Stimulated activated CD4-positive, alpha-beta T cell treated with anti-CD3 and anti-CD28 coated beads, Interleukin-2, amount 100 ng/mL, for 24 hours (primary cell): Measurements from ENCODE around the gene SYCP2.
"Not testable (repeated sequence)": the region's sequence is repeated elsewhere in the genome, so short reads cannot be mapped to it uniquely, and the experiment has no call there.

Experiments used
- DNase-seq, 2 donors: peaks; one replicate each; pipeline ENCODE4 v3.0.0-alpha.2; 2020

SYCP2 gene, protein sequence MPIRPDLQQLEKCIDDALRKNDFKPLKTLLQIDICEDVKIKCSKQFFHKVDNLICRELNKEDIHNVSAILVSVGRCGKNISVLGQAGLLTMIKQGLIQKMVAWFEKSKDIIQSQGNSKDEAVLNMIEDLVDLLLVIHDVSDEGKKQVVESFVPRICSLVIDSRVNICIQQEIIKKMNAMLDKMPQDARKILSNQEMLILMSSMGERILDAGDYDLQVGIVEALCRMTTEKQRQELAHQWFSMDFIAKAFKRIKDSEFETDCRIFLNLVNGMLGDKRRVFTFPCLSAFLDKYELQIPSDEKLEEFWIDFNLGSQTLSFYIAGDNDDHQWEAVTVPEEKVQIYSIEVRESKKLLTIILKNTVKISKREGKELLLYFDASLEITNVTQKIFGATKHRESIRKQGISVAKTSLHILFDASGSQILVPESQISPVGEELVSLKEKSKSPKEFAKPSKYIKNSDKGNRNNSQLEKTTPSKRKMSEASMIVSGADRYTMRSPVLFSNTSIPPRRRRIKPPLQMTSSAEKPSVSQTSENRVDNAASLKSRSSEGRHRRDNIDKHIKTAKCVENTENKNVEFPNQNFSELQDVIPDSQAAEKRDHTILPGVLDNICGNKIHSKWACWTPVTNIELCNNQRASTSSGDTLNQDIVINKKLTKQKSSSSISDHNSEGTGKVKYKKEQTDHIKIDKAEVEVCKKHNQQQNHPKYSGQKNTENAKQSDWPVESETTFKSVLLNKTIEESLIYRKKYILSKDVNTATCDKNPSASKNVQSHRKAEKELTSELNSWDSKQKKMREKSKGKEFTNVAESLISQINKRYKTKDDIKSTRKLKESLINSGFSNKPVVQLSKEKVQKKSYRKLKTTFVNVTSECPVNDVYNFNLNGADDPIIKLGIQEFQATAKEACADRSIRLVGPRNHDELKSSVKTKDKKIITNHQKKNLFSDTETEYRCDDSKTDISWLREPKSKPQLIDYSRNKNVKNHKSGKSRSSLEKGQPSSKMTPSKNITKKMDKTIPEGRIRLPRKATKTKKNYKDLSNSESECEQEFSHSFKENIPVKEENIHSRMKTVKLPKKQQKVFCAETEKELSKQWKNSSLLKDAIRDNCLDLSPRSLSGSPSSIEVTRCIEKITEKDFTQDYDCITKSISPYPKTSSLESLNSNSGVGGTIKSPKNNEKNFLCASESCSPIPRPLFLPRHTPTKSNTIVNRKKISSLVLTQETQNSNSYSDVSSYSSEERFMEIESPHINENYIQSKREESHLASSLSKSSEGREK (N-terminal part only)

DNA sequence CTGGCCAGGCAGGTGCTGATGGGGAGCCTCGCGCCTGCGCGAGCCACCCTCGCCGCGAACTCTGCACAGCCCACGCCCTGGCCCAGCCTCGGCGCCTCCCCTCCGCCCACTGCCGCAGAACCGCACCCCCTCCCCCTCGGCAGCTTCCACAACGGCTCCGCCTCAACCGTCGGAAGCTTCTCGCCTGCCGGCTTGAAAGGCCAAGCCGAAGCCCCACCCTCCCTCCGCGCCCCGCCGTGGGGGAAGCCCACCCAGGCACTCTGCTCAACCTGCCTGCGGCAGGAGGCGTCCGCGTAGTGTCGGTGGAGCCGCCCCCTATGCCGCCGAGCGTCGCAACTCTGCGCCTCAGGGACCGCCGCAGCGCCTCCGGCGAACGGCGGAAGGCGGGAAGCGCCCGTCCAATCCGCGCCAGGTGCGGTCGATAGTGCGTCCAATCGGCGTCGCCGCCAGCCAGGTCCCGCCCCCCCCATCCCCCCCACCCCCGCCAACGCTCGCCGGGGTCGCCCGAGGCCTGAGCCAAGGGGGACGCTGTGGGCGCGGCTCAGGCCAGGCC lies at the start of gene SYCP2:
TSS of gene SYCP2 (minus strand) at position 342 of the 553 bp plus-strand sequence. CDS start 11,224 bp downstream, outside the sequence.
- peak; percentile 61 for DNase-seq

DNA sequence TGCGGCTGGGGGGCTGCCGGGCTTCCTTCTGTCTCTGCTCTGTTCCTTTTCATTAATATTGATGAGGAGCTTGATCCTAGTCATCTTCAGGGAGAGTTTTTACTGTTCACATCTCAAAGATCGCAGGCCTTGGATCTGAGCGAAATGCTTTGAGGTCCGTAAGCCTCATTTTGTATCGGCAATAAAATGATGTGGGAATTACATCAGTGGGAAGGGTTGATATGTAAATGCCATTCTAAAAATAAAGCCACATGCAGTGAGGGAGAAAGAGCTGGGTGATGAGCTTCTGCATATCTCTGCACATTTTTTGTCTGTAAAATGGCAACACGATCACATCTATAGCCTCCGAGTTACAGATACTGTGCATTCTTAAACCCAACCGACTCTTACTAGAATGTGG lies 49.6 kb upstream of the SYCP2 start:
- no peak for DNase-seq

DNA sequence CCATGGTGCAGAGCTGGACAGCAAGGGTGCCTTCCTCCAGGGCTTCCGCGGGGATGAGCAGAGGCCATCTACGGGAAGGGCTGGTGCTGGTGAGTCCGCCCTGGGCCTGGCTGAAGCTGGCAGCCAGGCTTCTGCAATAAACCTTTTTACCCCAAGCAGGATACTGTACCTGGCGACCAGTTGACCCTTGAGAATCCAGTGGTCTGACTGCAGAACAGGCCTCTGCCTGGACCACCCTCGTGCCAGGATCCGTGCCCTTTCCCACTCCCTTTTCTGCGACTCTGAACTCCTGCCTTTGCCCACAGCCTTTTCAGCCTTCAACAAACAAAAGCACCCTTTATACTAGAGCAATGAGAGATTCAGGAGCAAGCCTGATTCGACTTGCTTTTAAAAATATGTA lies 43.6 kb upstream of the SYCP2 start:
- DNase-seq: no peak

DNA sequence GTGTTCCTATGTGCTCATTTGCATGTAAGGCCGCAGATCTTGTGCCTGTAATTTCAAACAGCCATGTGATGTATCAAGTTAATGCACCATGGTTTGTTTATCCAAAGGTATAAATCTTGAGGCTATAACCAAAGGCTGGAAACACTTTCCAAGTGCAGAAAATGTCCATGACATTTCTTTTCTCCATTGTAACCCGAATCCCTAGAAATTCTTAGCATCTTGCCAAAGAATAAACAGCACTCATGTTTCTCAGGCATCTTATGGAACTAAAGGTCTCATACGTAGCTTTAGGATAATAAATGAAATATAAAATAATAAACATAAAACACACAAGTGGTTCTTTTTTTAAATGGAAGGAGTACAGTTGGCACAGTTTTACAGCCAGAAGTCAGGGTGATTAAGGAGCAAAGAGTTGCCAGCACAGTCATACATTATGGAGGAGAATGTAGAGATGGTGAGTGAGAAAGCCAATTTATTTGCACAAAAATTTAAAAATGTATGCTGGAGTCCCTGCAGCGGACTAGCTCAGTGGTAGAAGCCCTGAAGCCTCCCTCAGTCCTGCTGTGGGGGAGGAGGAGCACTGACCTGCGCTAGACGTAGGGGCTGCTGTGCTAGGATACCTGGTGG lies 42.8 kb upstream of the SYCP2 start:
- DNase-seq: no peak

DNA sequence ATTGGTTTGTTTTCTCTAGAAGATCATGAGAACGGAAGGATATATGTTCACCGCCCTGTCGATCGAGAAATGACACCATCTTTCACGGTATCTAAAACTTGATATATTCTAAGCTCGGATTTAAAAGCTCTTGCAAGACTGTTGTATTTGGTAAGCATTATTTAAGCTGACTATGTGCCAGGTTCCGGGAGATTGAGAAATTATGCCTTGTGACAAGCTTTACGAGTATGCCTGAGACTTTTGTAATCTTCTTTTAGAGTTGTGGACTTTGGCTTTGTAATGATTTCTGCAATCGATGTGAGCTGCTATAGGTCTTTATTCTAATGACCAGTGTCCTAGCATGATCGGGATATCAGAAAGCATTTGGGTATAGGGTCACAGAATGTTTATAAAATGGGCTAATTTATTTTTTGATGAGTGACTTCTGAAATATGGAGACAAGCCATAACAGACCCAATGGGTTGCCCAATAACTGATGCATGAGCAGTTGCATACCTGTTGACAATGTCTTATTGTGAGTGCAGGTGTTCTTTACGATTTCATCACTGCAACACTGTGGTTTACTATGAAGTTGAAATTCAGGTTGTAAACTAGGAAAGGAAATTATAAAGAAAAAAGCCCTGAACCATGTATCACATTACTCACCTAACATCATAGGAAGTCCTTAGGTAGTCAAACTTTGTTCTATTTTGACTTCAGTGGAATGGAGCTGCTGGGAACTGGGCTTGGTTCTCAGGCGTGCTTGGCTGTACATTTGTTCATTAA lies 38.8 kb upstream of the SYCP2 start:
- no peak for DNase-seq

DNA sequence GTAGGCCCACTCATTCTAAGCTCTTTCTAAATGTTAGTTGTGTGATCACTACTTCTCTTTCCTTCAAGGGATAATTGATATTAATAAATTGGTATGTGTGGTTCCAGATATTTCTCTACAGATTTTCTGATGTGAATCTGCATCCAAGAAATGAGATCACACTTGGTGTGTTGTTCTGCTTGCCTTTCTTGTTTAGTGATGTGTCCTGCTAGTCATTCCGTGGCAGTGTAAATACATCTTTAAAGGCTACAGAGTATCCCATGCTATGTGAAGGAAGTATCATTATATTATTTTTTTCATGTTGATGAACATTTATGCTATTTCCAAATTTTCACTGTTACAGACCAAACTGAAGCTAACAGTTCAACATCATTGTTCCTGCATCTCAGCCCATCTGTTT lies 38.0 kb upstream of the SYCP2 start:
- no peak for DNase-seq

DNA sequence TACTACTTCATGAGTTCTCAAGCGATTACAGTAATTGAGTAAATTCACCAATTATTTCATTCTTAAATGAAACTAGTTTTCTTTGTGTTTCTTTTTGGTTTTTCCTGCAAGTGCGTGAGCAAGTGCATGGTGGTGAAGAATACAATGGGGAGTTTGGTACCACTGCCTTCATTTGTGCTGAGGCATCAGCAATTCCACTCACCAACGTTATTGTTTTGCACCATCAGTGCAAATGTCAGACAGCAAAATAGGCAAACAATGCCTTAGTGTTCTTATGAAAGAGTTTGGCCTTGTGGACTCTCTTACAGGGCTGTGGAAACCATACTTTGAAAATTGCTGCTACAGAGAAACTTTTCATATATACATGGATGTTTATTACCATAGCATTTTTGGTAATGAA lies 33.0 kb upstream of the SYCP2 start:
- no peak for DNase-seq

DNA sequence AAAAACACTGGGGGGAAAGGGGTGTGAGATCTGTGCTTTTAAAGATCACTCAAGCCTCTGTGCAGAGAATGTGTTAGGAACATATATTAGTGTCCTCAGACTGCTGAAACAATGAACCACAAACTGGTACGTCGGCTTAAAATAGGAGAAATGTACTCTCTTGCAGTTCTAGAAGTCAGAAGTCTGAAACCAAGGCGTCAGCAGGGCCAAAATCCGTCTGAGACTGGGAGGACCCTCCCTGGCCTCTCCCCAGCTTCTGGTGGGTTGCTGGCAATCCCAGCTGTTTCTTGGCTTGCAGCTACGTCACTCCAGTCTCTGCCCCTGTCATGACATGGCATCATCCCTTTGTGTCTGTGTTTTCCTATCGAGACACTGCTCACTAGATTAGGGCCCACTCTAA lies 28.7 kb upstream of the SYCP2 start:
- no peak for DNase-seq

DNA sequence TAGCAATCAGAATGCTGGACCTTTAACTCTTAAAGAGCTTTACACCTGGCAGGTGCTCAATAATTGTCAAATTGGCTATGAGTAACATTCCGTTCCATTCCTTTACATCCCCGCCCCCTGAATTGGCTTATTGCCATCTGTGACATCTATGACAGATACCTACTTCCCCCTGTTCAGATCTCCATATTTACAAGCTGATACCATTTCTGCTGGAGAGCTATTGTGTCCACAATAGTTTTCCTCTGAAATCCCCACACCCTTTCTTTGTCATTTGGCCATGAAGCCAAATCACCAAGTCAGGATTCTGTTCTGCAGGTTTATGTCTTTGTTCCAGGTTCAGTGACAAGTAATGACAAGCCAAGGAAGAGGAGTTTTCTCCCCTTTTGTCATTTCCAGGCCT lies 28.0 kb upstream of the SYCP2 start:
- no peak for DNase-seq

DNA sequence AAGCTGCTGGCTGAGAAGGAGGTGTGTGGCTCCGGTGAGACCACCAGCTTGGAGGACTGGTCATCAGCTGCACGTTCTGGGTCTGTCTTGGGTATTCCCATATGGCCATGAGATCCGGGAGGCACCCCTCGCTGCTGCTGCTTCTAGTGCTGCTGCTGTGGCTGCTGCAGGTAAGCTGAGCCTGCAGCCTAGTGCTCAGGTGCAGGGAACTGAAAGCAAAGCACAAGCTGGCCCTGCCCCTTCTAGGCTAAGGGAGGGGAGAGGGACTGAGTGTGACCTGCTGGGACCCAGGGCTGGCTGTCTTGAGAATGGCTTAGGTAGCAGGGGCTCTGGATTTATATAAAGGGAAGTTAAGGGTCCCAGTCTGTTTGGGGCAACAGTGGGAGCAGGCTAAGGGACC lies 25.2 kb upstream of the SYCP2 start:
- DNase-seq: no peak

DNA sequence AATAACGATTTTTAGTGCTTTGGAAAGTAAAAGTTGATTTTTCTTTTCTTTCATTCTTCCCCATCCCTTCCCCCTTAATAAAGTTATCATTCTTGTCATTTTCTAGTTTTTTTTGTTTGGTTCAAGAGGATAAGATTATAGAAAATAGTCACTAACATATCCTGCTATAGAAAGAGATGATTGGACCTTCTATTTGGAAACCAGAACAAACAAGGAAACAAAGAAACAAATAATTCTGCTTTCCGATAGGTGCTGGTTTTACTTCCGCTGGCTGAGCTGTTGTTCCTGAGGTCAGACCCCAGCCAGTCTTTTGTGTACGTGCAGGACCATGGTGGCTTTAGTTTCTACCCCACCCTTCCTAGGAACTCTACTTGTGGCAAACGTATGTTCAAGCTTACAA lies 24.7 kb upstream of the SYCP2 start, which contains the start of gene CDH26:
TSS of gene CDH26 (plus strand) at position 301 of the 400 bp plus-strand sequence. CDS start 304 bp downstream, outside the sequence.
- DNase-seq: no peak

DNA sequence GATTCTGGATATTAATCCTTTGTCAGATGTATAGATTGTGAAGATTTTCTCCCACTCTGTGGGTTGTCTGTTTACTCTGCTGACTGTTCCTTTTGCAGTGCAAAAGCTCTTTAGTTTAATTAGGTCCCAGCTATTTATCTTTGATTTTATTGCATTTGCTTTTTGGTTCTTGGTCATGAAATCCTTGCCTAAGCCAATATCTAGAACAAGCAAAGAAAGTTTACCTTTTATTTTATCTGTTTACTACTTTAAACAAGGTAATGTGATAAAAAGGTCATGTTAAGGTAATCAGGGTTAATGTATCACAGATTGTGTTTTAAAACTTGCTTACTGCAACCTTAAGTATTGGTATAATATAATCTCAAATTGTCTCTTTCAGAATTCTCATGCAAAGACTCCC lies 24.1 kb upstream of the SYCP2 start:
- DNase-seq: not testable (repeated sequence)

DNA sequence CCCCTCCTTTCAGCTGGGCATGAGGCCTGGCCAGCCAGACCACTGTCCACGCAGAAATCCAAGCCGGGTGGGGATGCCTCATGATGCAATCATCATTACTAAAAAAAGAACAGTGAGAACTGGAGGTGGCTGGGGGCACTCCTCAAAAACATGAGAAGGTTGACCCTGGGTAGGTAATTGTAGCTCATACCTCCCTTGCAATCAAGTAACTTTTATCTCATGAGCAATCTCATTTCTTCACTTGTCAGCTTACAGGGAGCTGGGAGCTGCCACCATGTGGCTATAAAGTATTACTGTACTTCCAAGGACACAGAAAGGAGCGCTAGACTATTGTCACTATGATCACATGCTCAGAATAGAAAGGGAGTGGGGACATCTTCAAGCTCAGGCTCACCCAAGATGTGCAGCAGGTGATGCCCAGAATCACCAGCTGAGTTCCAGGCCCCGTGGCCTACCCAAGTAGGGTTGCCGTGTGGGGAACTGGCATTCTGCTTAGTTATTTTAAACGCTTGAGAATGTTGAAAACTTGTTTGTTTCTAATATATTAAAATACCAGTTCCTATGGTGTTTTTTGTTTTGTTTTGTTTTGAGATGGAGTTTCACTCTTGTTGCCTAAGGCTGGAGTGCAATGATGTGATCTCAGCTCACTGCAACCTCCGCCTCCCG lies 21.8 kb upstream of the SYCP2 start:
- no peak for DNase-seq

DNA sequence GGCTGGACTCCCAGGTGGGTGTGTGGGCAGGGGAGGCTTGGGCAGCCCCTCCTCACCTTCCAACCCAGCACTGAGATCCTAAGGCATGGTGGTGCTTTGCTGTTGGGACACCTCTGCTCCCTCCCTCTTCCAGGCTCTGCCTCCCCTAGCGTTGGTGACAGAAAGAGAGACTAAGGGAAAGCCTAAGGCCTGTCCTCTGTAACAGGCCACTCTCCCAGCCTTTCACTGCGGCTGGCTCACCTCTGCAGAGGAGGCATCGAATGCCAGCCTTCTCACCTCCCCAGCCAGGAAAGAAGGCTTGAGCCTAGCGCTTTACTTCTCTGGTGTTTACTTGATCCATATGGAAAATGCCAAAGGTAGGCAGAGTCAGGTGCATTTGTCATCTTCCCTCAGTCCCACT lies 21.3 kb upstream of the SYCP2 start:
- DNase-seq: no peak

DNA sequence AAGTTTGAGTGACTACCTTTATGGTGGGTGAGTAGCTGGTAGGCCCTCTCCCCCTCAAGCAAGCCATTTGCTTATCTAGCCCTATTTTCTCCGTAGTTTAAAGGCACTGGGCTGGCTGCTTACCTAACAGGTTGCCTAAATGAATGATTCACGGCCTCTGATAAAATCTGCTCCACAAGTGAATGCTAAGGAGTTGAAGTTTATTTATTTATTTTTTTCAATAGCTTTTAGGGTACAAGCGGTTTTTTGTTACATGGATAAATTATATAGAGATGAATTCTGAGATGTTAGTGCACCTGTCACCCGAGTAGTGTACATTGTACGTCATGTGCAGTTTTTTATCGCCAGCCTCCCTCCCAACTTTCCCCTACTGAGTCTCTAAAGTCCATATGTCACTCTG lies 16.5 kb upstream of the SYCP2 start:
- no peak for DNase-seq

DNA sequence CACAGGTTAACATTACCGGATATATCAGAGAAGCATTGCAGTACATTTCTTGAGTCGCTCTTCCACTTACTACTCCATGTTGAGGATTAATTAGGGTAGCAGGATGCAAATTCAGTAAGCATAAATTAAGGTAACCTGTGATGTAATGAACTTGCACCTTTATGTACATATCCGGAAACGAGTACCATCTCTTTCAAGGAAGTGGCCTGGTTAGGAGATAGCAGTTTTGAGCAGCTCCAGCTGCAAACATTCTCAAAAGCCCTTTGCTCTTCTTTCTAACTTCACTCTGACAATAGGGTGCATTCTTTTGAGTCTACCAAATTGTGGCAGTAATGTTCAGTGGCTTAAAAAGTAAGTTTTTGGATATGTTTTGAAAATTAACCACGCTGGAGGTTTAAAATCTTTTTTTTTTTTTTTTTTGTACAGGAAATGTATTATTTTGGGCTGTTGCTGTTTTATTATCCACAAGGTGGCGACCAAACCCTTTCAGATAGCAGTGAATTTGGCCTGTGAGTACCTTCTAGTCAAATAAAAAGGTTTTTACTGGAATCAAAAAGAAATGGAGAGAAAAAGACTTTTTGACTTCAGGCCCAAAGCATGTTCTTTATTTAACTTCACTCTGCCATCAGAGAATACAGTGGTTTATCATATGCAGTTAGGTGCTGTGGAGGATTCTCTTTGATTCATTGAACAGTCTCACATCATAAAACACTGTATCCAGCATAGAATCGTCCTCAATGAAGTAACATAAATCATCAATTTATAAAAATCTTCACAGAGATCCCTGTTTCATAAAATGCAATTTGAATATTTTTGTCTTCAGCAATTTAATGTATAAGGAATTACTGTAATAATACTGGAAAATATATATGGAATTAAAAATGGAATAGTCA lies 15.6 kb upstream of the SYCP2 start:
- DNase-seq: no peak

DNA sequence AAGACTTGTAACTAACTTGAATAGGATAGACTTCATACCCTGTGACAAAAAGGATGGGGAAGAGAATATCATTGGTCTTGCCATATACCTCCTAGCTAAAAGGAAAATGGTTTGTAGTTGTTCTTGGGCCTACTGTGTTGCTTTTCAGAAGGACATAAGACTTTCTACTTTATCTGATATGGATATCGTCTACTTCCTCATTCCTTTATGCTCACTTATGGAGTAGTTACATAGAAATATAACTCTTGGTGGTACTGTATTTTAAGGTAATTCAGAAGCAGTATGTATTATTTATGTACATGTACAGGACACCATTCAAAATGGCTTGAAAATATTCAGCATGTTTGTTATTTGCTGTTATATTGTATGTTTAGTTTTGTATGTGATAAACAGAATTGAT lies 14.8 kb upstream of the SYCP2 start:
- no peak for DNase-seq

DNA sequence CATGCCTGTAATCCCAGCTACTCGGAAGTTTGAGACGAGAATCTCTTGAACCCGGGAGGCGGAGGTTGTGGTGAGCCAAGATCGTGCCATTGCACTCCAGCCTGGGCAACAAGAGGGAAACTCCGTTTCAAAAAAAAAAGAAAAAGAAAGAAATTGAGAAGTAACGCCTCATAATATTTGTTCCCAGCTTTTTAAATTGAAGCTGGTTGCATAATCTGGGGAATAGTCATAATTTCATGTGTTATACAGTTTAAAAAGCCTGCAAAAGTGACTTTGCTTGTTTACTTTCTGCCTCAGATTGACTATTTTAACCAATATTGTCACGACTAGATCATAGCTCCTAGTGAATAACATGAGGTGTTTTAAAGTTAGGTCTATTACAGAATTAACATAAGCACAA lies 13.9 kb upstream of the SYCP2 start:
- DNase-seq: no peak

DNA sequence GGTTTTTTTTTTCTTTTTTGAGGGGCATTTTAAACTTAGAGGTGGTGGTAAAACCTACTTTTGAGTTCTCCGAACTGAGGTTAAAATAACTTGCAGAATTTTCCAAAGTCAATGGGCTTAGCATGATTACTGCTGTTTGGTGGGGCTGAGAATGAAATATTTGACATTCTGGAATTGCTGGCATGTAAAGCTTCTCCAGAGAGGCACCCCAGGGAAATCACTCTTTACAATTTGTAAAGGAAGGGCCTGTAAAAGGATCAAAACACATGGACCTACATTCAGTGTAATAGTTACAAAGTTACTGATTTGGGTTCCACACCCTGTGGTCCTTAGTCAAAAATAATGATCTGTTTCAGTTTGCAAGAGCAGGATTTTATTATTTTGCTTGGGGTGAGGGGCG lies 12.3 kb upstream of the SYCP2 start:
- DNase-seq: no peak

DNA sequence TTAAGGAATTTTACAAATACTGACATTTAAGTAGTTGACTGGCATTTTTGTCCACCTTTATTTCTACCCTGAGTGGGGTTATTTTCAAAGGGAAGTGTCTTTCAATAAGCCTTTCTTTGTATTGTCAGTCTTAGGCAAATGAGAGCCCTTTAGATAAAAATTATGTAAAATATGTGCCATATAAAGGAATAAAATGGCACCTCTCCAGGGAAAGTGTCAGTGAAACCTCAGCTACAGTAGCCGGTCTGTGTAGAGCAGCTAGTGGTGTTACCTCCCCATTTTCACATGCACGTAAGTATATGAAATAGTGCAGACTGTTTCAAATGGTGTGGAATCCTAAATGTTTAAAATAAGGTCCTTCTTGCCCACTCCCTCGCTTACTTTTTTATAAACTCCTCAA lies 11.7 kb upstream of the SYCP2 start:
- no peak for DNase-seq
